IMR-90 (cell line): ENCODE results near the gene RASGRF2. TPM values are rescaled to one million over a fixed set of nuclear protein-coding genes. Genes with fewer than 3 reads are reported as not detected.

ENCODE experiments used
- ATAC-seq: fragments of 200-7000 bp; cut with Tn5 transposase; 2 replicates; pipeline ENCODE4 v1.9.1; 2020; ENCODE audit warnings: low read depth, mild to moderate bottlenecking, moderate library complexity
- BruUV-seq: library from RNA; stranded (reverse); fragments of 400-500 nt; replicated peaks from 2 replicates; lab custom pipeline; 2021; lab: Mats Ljungman, UMichigan
- CTCF ChIA-PET: fragments of 300-600 bp; formaldehyde crosslinking; extraction: SDS; loops from one replicate; lab custom pipeline; 2021; ENCODE audit warnings: antibody characterized with exemption; lab: Yijun Ruan, JAX
- POLR2A ChIA-PET: fragments of 300-600 bp; sonication (Branson Sonifier 250); formaldehyde crosslinking; loops from one replicate; lab custom pipeline; 2022; ENCODE audit warnings: antibody characterized with exemption; ENCODE audit not compliant: unreplicated experiment; lab: Charles Lee
- DNase-seq: peaks from one replicate; pipeline ENCODE4 v3.0.0; 2013
- H2AFZ ChIP-seq: replicated peaks from 2 replicates; pipeline ENCODE3; 2013; ENCODE audit warnings: low read length, mild to moderate bottlenecking; ENCODE audit not compliant: poor library complexity
- H2AK5ac ChIP-seq: 2 replicates; pipeline ENCODE4 v1.6.1; 2013; ENCODE audit warnings: low read depth, low read length, inconsistent platforms
- H2AK9ac ChIP-seq: replicated peaks from 2 replicates; pipeline ENCODE3; 2013; ENCODE audit warnings: mild to moderate bottlenecking, low read depth, low read length, moderate library complexity; ENCODE audit not compliant: poor library complexity
- H2BK120ac ChIP-seq: 2 replicates; pipeline ENCODE4 v1.6.1; 2013; ENCODE audit warnings: low read depth, low read length, inconsistent platforms
- H2BK15ac ChIP-seq: 3 replicates; pipeline ENCODE4 v1.6.1; 2013; ENCODE audit warnings: low read depth, low read length, inconsistent platforms
- H2BK20ac ChIP-seq: 2 replicates; pipeline ENCODE4 v1.6.1; 2013; ENCODE audit warnings: low read depth, mild to moderate bottlenecking, inconsistent platforms, low read length, moderate library complexity
- H2BK5ac ChIP-seq: 2 replicates; pipeline ENCODE4 v1.6.1; 2013; ENCODE audit warnings: mild to moderate bottlenecking, low read depth, low read length, inconsistent platforms; ENCODE audit not compliant: poor library complexity, severe bottlenecking
- H3K14ac ChIP-seq: replicated peaks from 2 replicates; pipeline ENCODE4 v1.6.1; 2013; ENCODE audit warnings: low read depth, low read length, inconsistent platforms
- H3K18ac ChIP-seq: 2 replicates; pipeline ENCODE4 v1.6.1; 2013; ENCODE audit warnings: low read depth, low read length, control low read depth
- H3K23ac ChIP-seq: 2 replicates; pipeline ENCODE4 v1.6.1; 2013; ENCODE audit warnings: low read depth, low read length, inconsistent platforms
- H3K27ac ChIP-seq: 2 replicates; pipeline ENCODE4 v1.5.1; 2013; ENCODE audit warnings: mild to moderate bottlenecking, control low read depth, low read length; ENCODE audit not compliant: insufficient read depth
- H3K27me3 ChIP-seq: 2 replicates; pipeline ENCODE4 v1.6.1; 2013; ENCODE audit warnings: low read length; ENCODE audit not compliant: control insufficient read depth, insufficient read depth
- H3K36me3 ChIP-seq: 2 replicates; pipeline ENCODE4 v1.6.1; 2013; ENCODE audit warnings: low read length, mixed read lengths; ENCODE audit not compliant: control insufficient read depth, insufficient read depth
- H3K4ac ChIP-seq: 2 replicates; pipeline ENCODE4 v1.6.1; 2013; ENCODE audit warnings: low read depth, low read length, inconsistent platforms
- H3K4me1 ChIP-seq: 2 replicates; pipeline ENCODE4 v1.6.1; 2013; ENCODE audit warnings: low read length, mixed read lengths; ENCODE audit not compliant: control insufficient read depth, insufficient read depth
- H3K4me2 ChIP-seq: 2 replicates; pipeline ENCODE4 v1.6.1; 2013; ENCODE audit warnings: low read depth, mild to moderate bottlenecking, control low read depth, low read length, moderate library complexity
- H3K4me3 ChIP-seq: 2 replicates; pipeline ENCODE4 v1.5.1; 2013; ENCODE audit warnings: low read depth, mild to moderate bottlenecking, control low read depth, low read length, moderate library complexity; ENCODE audit not compliant: insufficient read depth
- H3K56ac ChIP-seq: 2 replicates; pipeline ENCODE4 v1.6.1; 2013; ENCODE audit warnings: low read length, inconsistent platforms; ENCODE audit not compliant: insufficient read depth; ENCODE audit errors: extremely low read depth
- H3K79me1 ChIP-seq, 2 experiments: 2 replicates each; pipeline ENCODE4 v1.6.1; 2013; ENCODE audit warnings: low read length in 2 of 2, inconsistent platforms in 1 of 2, low read depth in 1 of 2
- H3K9ac ChIP-seq: 2 replicates; pipeline ENCODE4 v1.6.1; 2013; ENCODE audit warnings: low read depth, low read length, control low read depth
- H3K9me1 ChIP-seq: 2 replicates; pipeline ENCODE4 v1.6.1; 2013; ENCODE audit warnings: low read length, inconsistent platforms; ENCODE audit not compliant: insufficient read depth
- H3K9me3 ChIP-seq: 2 replicates; pipeline ENCODE4 v1.6.1; 2013; ENCODE audit warnings: low read length; ENCODE audit not compliant: control insufficient read depth, insufficient read depth
- H4K20me1 ChIP-seq: 2 replicates; pipeline ENCODE4 v1.6.1; 2013; ENCODE audit warnings: low read length, inconsistent platforms; ENCODE audit not compliant: insufficient read depth
- H4K5ac ChIP-seq: 2 replicates; pipeline ENCODE4 v1.6.1; 2013; ENCODE audit warnings: mild to moderate bottlenecking, low read depth, low read length, control low read depth
- H4K8ac ChIP-seq, 2 experiments: 2 replicates each; pipeline ENCODE4 v1.6.1; 2013; ENCODE audit warnings: low read depth in 2 of 2, low read length in 2 of 2, control low read depth in 1 of 2, inconsistent platforms in 1 of 2
- H4K91ac ChIP-seq: 2 replicates; pipeline ENCODE4 v1.6.1; 2013; ENCODE audit warnings: low read depth, low read length, inconsistent platforms; ENCODE audit not compliant: insufficient read depth
- BHLHE40 ChIP-seq: fragments of 150-350 bp; IDR thresholded peaks from 2 replicates; pipeline ENCODE4 v1.6.1; 2016; ENCODE audit warnings: mild to moderate bottlenecking, low read depth, low read length
- MXI1 ChIP-seq: IDR thresholded peaks from 2 replicates; pipeline ENCODE4 v1.6.1; 2012; ENCODE audit warnings: low read depth, mild to moderate bottlenecking, low read length, moderate library complexity, borderline replicate concordance
- WGBS, 2 experiments: methylation state at CpG; one replicate each; pipeline versions ENCODE4 v1.1.5 to v1.1.7; 2013; ENCODE audit warnings: missing lambda C conversion rate in 2 of 2; ENCODE audit not compliant: insufficient read length in 1 of 2; ENCODE audit errors: extremely low coverage in 2 of 2; 5-methylcytosine and 5-hydroxymethylcytosine counted together
- dilution Hi-C: fragments of 300-500 bp; cut with HindIII; formaldehyde crosslinking; loops from one replicate; pipeline ENCODE4 v1.14.3; 2018; ENCODE audit warnings: low sequenced_read_pairs; ENCODE audit not compliant: unreplicated experiment
- in situ Hi-C: fragments of 300-500 bp; cut with MboI; formaldehyde crosslinking; loops from 3 replicates; pipeline ENCODE4 v1.14.3; 2019; ENCODE audit warnings: low sequenced_read_pairs, inconsistent platforms, mixed read lengths
- intact Hi-C: fragments of 100-400 bp; cut with micrococcal nuclease; formaldehyde crosslinking; loops from 2 replicates; pipeline ENCODE4 v1.10.0; 2022
- polyA plus RNA-seq, 3 experiments: library from polyadenylated mRNA; depleted of rRNA; stranded (reverse); fragments of >200 nt; gene quantifications; 2 replicates each; pipeline ENCODE4 v1.2.3, GENCODE V29; 2012; ENCODE audit warnings: low replicate concordance in 1 of 3
- total RNA-seq: library from RNA; depleted of rRNA; stranded (reverse); fragments of >200 nt; gene quantifications from 2 replicates; pipeline ENCODE4 v1.2.3, GENCODE V29; 2012
- TF ChIP-seq, protein P1 (sequence below): fragments of 150-350 bp; IDR thresholded peaks from 2 replicates; pipeline ENCODE4 v1.6.1; 2016; ENCODE audit warnings: low read depth, mild to moderate bottlenecking, low read length, moderate library complexity, borderline replicate concordance

The RASGRF2 gene
- total and polyA plus RNA-seq, 2 of the 4 experiments (the other 2 are of a cell fraction), result 2.9 to 5.0 TPM

GRCh38 chr5:81195335-81195929 is 235.3 kb downstream of the RASGRF2 start:
- Histone ChIP-seq H2BK5ac (no peak overlapping the region), H3K36me3 (no peaks in the 10 kb centered on the region; the same call in 1 of the 2 replicates), H3K4me3 (no peak overlapping the region), H2BK120ac (no peak overlapping the region), H2AK9ac (no peak overlapping the region), H3K4me2 (no peak overlapping the region), H2AFZ (no peak overlapping the region), H2AK5ac (no peak overlapping the region), H3K14ac (no peak overlapping the region), H3K18ac (no peak overlapping the region), H3K27me3 (no peaks in the 10 kb centered on the region), H3K23ac (no peak overlapping the region), H4K8ac (no peak overlapping the region), H3K9me3 (no peaks in the 10 kb centered on the region), H3K56ac (no peak overlapping the region), H3K79me1 (peaks cover 0 to 2% of the 10 kb centered on the region in 2 experiments; a peak in 3 of 4 replicates), H3K9ac (no peak overlapping the region), H4K20me1 (no peaks in the 10 kb centered on the region), H2BK20ac (no peak overlapping the region), H2BK15ac (no peak overlapping the region), H3K27ac (no peak overlapping the region), H3K4me1 (no peaks in the 10 kb centered on the region; the same call in 1 of the 2 replicates), H4K5ac (no peak overlapping the region), H3K4ac (no peak overlapping the region), H3K9me1 (no peaks in the 10 kb centered on the region), H4K91ac (no peak overlapping the region)
- POLR2A ChIA-PET, result no interaction called here
- ATAC-seq (no peak), DNase-seq (no peak)
- no TSS peak for BruUV-seq
- in situ Hi-C loops, result loop anchor here (10.0 kb wide), 1 partner anchor 511 kb away; no protein-coding TSS in a partner anchor
- dilution Hi-C loops, result no loop called here
- TF ChIP-seq BHLHE40 (no peak), MXI1 (no peak)
- TF ChIP-seq, protein P1, sequence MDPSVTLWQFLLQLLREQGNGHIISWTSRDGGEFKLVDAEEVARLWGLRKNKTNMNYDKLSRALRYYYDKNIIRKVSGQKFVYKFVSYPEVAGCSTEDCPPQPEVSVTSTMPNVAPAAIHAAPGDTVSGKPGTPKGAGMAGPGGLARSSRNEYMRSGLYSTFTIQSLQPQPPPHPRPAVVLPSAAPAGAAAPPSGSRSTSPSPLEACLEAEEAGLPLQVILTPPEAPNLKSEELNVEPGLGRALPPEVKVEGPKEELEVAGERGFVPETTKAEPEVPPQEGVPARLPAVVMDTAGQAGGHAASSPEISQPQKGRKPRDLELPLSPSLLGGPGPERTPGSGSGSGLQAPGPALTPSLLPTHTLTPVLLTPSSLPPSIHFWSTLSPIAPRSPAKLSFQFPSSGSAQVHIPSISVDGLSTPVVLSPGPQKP, result no peak
- no CpG with 5 or more reads among the region's 5 CpGs for WGBS, 2 experiments
- CTCF ChIA-PET, result interaction anchor here (0.7 to 1.0 kb wide), 3 partner anchors 21 to 481 kb away, joined by 3 to 5 read pairs (median 3); no protein-coding TSS in a partner anchor
- intact Hi-C loops, result loop anchor here (1.0 to 5.0 kb wide), 4 partner anchors 102 to 509 kb away; partner anchors contain the start of gene RASGRF2
